DND-41 (cell line): Measurements from ENCODE around the gene LHX3.

Experiments
- EZH2 ChIP-seq: IDR thresholded peaks from 3 replicates; pipeline ENCODE4 v1.6.1; 2012; ENCODE audit warnings: borderline replicate concordance, low read depth, mild to moderate bottlenecking, moderate library complexity, low read length, inconsistent platforms; ENCODE audit not compliant: severe bottlenecking
- TF ChIP-seq, protein P1 (sequence below): IDR thresholded peaks from 2 replicates; pipeline ENCODE4 v1.5.1; 2012; ENCODE audit warnings: borderline replicate concordance, low read length, moderate library complexity, mild to moderate bottlenecking; ENCODE audit not compliant: poor library complexity, severe bottlenecking; ENCODE audit errors: extremely low read depth

DNA sequence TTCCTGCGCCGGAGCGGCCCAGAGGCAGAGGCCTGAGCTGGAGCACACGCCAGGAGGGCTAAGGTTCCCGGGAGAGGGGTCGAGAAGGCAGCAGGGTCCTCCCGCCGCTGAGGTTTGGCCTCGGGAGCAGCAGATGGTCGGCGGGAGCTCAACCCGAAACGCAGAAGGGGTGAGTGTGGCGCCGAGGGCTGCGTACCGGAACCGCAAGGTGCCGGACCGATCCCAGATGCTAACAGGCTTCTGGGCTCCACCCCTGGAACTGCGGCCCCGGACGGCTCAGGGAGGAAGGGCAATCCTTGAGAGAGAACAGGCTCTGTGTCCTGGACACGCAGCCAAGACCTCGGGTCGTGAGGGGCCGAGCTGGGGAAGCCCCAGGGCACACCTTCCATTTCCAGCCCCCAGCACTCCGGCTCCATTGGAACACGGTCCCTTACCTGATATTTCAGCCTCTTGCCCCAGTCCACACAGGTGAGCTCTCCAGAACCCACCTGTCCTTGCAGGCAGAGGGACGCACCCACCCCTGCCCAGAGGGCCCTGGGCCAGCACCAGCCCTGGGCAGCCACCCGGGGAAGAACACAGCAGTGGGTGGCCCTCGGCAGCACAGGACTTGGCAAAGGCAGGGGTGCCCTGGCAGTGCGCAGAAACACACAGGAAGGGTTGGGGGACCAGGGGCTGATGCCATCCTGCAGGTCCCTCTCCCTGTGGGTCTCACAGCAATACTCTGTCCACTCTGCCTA lies 1.4 kb downstream of the LHX3 start:
- TF ChIP-seq, protein P1, sequence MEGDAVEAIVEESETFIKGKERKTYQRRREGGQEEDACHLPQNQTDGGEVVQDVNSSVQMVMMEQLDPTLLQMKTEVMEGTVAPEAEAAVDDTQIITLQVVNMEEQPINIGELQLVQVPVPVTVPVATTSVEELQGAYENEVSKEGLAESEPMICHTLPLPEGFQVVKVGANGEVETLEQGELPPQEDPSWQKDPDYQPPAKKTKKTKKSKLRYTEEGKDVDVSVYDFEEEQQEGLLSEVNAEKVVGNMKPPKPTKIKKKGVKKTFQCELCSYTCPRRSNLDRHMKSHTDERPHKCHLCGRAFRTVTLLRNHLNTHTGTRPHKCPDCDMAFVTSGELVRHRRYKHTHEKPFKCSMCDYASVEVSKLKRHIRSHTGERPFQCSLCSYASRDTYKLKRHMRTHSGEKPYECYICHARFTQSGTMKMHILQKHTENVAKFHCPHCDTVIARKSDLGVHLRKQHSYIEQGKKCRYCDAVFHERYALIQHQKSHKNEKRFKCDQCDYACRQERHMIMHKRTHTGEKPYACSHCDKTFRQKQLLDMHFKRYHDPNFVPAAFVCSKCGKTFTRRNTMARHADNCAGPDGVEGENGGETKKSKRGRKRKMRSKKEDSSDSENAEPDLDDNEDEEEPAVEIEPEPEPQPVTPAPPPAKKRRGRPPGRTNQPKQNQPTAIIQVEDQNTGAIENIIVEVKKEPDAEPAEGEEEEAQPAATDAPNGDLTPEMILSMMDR = no peak
- TF ChIP-seq EZH2 = no peak
